GM23248 (cell line): ENCODE measurements around the gene LUC7L.

Experiments used
- EZH2 ChIP-seq: fragments of 200-600 bp; sonication (generic); IDR thresholded peaks from 2 replicates; pipeline ENCODE4 v1.6.1; 2018; ENCODE audit warnings: antibody characterized with exemption, mild to moderate bottlenecking; ENCODE audit not compliant: insufficient read depth, poor library complexity, severe bottlenecking
- EZH2phosphoT487 ChIP-seq: fragments of 200-600 bp; sonication (generic); IDR thresholded peaks from 2 replicates; pipeline ENCODE4 v1.6.1; 2018; ENCODE audit warnings: antibody characterized with exemption, moderate library complexity, mild to moderate bottlenecking, low read depth; ENCODE audit not compliant: insufficient read depth

- TF ChIP-seq EZH2phosphoT487 (no peak), EZH2 (no peak)
Measured at GRCh38 chr16:177981-178667, 51.1 kb downstream of the LUC7L start.
